Peyer's patch (tissue), 4 donors: Measurements from ENCODE around the gene BAIAP2L2.

Source experiments
- POLR2A ChIP-seq, 2 donors: fragments of 450-650 bp; IDR thresholded peaks; one replicate each; pipeline ENCODE4 v1.5.1; 2017; ENCODE audit warnings: antibody characterized with exemption in 2 of 2, mild to moderate bottlenecking in 2 of 2, moderate library complexity in 2 of 2
- TF ChIP-seq, protein P1 (sequence below), 6 experiments: fragments of 450-650 bp in 4 of 6; fragments of 200-600 bp in 2 of 6; sonication (generic) in 1 of 6; IDR thresholded peaks; one replicate each; pipeline ENCODE4 v1.5.1; 2017 to 2019; ENCODE audit warnings: antibody characterized with exemption in 6 of 6, mild to moderate bottlenecking in 3 of 6, moderate library complexity in 1 of 6

GRCh38 chr22:38125751-38126201, 15.3 kb upstream of the BAIAP2L2 start:
- TF ChIP-seq, protein P1, sequence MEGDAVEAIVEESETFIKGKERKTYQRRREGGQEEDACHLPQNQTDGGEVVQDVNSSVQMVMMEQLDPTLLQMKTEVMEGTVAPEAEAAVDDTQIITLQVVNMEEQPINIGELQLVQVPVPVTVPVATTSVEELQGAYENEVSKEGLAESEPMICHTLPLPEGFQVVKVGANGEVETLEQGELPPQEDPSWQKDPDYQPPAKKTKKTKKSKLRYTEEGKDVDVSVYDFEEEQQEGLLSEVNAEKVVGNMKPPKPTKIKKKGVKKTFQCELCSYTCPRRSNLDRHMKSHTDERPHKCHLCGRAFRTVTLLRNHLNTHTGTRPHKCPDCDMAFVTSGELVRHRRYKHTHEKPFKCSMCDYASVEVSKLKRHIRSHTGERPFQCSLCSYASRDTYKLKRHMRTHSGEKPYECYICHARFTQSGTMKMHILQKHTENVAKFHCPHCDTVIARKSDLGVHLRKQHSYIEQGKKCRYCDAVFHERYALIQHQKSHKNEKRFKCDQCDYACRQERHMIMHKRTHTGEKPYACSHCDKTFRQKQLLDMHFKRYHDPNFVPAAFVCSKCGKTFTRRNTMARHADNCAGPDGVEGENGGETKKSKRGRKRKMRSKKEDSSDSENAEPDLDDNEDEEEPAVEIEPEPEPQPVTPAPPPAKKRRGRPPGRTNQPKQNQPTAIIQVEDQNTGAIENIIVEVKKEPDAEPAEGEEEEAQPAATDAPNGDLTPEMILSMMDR (IDR thresholded peaks at IDR 0.05) = no peak
- no peak for TF ChIP-seq POLR2A (IDR thresholded peaks at IDR 0.05)
